Effector CD4-positive, alpha-beta T cell (primary cell): ENCODE measurements around the gene ENDOD1.
"Not testable (repeated sequence)": the region's sequence is repeated elsewhere in the genome, so short reads cannot be mapped to it uniquely, and the experiment has no call there.

Source experiments
- DNase-seq: peaks from one replicate; pipeline ENCODE4 v3.0.0-alpha.2; 2020

Gene ENDOD1

DNA sequence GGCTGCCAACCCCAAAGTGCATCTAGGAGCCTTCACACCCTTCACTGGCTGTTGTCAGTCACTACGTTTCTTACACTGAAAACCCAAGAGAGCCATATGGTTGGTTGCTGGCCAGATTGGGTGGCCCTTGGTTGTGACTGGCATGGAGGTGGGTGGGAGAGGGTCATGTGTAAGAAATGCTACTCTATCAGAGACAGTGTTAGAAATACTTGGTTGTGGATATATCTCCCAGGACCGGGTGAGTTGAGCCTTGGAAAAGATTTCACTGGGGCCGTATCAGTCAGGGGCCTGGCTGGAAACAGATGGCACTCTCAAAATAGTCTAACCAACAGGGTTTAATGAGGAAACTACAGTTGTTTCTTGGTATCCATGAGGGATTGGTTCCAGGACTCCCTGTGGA lies 15.2 kb downstream of the ENDOD1 start:
- DNase-seq, result no peak

DNA sequence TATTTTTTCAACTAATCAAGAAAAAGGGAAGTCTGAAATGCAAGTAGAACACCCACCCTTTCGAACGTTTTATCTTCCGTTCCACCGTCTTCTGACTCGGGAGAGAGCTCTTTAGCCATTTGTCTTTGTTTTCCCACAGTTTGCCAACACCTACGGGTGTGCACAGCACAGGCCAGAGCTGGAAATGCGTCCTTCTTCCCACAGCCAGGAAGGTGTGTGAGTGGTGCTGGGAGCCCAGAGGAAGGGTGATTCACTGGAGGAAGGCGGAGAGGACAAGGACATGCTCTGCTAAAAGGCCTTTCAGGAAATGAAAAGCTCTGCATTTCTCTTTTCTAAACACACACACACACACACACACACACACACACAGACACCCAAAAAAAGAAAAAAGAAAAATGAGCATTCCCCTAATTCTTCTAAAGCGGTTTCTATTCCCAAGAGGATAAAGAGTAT lies 18.5 kb downstream of the ENDOD1 start:
- no peak for DNase-seq

DNA sequence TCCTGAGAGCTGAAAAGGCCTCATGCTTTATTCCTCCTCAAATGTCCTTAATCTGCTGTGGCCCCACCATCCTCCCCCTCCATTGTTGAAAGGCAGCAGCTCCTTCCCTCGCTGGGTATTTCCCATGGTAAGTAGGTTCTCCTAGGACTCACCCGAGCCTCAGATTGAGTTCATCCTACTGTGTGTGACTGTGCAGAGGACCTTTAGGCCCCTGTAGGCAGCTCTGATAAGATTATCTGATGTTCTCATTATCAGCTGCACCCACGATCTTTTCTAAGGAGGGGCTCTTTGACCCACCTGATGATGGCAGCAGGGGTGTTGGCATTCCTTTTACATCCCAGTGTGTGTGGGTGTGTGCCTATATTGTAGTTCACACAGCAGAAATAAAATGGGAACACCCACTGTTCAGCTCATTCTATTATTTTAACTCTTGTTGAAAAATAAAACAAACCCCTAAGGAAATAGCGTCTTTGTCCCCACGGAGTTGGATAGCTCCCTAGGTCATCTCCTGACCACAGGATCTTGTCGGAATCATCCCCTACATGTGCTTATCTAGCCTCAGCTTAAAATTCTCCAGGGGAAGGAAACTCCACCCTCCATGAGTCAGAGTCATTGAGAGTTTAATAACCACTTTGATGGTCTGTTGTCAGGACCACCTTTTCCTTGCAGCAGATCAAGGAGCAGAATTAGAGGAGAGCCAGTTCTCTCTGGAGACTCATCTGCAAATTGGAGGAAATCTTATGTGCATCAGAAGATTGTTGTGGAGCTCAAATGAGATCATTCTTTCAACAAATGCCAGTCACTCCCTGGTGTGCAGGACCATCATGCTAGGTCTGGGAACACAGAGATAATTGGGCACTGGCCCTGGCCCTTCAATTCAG lies 19.3 kb downstream of the ENDOD1 start:
- no peak for DNase-seq

DNA sequence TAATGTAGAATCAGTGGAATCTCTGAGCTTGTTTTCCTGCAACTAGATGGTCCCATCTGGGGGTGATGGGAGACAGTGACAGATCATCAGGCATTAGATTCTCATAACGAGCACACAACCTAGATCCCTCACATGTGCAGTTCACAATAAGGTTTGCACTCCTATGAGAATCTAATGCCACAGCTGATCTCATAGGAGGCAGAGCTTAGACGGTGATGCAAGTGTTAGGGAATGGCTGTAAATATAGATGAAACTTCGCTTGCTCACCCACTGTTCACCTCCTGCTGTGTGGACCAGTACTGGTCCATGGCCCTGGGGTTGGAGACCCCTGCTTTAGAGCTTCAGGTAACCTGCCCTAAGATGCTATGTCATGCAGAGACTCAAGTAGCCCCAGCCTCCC lies 21.8 kb downstream of the ENDOD1 start:
- DNase-seq, result not testable (repeated sequence)

DNA sequence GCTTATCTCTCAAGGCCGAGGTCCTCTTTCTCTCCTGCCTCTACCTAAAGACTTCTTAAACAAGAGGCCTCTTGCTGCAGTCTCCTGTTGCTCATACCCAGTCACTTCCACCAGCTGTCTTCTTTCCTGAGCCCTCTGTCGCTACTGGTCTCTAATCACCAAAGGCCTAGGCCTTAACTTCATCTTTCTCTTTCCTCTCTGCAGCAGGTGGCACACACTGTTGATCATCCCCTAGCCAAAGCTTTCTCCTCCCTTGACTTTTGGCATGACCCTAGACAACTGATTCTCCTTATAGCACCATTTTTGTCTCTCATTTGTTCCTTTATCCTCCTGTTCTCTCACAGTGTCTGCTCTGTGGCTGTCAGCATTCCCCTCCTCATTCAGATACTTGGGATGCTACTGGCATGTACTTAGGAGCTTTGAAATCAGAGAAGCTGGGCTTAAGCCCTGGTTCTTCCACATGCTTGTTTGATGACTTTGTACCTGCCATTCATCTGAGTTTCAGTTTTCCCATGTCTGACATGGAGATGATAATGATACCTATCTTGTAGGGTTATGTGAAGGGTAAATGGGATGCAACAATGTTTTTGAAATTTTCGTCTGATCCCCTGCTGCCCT lies 22.4 kb downstream of the ENDOD1 start:
- no peak for DNase-seq

DNA sequence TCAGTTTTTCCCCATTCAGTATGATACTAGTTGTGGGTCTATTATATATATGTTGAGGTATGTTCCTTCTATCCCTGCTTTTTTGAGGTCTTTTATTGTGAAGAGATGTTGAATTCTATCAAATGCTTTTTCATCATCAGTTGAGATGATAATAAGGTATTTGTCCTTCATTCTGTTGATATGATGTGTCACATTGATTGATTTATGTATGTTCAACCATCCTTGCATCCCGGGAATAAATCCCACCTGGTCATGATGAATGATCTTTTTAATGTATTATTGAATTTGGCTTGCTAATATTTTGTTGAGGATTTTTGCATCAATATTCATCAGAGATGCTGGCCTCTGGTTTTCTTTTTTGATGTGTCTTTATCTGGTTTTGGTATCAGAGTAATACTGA lies 26.0 kb downstream of the ENDOD1 start:
- DNase-seq, result no peak

DNA sequence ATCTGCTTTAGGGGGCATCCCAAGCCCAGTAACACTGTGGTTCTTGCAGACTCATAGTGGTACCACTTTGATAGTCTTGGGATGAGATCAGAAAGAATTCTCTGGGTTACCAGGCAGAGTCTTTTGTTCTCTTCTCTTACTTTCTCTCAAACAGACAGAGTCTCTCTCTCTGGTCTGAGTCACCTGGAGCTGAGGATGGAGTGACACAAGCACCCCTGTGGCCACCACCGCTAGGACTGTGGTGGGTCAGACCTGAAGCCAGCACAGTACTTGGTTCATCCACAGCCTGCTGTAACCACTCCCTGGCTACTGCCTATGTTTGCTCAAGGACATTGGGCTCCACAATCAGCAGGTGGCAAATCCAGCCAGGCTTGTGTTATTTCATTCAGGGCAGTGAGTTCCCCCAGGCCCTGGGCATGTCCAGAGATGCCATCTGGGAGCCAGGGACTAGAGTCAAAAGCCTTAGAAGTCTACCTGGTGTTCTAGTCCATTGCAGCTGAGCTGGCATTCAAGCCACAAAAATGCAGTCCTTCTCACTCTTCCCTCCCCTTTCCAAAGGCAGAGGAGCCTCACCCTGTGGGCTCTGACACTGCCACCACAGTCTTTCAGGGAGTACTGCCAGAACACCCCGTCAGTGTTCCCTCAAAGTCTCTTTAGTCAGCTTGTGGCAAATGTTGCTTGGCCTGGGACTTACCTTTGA lies 29.9 kb downstream of the ENDOD1 start:
- no peak for DNase-seq

DNA sequence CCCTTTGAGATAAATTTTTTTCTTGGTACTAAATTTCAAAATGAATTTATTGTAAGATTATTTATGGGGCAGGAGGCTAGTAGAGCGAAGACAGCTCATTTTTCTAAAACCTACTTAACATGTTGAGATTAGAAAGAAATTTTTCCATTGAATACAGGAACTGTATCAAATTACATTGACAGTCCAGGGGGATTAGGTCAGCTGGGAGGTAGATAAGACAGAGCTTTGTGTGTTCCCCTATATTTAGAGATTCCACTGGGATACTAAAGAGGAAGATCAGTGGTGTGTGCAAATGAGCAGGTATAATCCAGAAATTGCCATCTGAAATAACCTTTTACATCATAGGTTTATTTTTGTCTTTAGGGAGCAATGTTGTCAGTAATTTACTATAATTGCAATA lies 32.1 kb downstream of the ENDOD1 start:
- no peak for DNase-seq

DNA sequence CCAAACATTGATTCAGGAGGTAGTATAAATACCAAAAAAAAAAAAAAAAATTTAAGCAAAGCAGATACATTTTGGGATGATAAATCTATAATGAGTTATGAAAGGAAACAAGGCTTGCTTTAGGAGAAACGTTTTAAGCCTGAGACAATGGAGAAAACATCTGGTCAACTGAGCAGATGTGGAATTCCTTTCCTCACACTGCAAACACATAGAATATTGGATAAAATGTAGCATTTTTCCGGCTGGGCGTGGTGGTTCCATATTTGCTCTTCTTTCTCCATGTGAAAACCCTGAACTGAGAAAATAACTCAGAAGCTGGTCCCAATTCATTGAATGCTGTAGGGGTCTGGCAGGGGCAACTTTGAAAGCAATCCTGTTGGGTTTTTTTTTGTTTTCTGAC lies 33.9 kb downstream of the ENDOD1 start:
- DNase-seq, result no peak

DNA sequence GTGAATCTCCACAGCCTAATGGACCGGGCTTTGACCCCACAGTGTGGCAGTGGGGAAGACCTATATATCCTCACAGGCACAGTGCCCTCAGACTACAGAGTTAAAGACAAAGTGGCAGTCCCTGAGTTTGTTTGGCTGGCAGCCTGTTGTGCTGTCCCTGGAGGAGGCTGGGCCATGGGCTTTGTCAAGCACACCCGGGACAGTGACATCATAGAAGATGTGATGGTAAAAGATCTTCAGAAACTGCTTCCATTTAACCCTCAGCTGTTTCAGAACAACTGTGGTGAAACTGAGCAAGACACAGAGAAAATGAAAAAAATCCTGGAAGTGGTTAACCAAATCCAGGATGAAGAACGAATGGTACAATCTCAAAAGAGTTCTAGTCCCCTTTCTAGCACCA lies 39.0 kb downstream of the ENDOD1 start:
- no peak for DNase-seq

DNA sequence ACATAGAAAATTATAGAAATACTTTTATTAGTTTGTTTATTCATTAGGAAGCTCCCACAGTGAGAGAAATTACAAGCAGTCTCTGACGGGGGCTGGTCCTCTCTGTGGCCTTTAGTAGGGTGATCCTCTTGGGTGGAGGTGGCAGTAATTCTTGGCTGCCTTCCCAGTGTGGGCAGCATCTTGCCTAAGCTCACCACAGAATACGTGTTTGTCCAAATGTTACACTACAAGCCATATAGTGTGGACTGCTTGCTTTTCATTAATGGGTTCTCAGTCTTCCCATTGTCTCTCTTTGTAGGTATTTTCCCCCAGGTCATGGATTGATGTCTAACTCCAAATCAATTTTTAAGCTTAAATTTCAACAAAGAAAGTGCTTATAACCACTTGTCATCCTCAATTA lies 43.3 kb downstream of the ENDOD1 start:
- DNase-seq, result no peak

DNA sequence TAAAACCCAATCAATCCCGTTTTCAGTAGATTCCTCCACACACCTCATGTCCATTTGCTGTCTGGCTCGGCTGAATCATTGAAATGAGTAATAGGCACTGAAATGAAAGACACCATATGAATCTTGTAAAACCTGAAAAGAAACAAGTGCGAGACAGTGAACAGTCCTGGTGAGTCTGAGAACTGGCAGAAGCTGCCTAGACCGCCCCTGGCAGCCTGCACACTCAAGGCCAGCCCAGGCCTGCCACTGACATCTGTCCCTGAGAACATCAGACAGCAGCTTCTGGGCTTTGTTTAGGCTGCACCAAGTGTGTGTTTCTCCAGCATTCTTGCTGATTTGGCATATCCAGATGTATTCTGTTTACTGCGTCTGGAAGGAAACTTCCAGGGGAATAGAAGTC lies 44.8 kb downstream of the ENDOD1 start:
- DNase-seq, result no peak

DNA sequence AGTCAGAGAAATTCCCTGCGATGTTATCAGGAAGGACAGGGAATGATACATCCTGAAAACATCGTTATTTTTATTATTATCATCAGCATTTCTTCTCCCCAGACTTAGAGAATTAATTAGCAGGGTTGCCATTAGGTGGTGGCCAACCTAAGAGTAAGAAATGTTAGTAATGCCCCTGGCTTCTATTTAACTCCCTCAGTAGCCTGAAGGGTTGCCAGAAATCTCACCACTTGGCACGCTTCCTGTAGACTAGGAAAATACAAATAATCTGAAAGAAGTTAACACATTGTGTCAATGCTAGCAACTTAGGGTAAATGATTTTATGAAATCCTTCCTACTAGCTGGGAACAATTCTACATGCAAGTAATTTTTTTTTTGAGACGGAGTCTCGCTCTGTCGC lies 45.5 kb downstream of the ENDOD1 start:
- DNase-seq, result no peak

DNA sequence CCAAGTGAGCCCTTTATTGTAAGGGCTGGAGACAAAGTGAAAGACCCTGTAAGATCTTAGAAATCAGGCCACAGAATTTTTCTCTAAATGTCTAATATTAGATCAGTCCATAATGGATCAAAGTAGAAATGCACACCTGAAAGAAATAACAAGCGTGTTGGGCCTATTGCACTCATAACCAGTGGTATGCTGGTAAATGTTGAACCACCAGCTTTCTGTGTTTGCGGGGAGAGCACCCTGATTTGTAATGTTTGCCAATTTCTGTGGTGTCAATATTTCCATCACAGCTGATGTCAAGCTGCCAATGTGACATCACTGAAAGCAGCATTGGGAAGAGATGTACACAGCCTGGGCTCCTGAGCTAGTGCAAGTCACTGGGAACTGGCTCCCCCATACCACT lies 46.2 kb downstream of the ENDOD1 start:
- DNase-seq, result no peak

DNA sequence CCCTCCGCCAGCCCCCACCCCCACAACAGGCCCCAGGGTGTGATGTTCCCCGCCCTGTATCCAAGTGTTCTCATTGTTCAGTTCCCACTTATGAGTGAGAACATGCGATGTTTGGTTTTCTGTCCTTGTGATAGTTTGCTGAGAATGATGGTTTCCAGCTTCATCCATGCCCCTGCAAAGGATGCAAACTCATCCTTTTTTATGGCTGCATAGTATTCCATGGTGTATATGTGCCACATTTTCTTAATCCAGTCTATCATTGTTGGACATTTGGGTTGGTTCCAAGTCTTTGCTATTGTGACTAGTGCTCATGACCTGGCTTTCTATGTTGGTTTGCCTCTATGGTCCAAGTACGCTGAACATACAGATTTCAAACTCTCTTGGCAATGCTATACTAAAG lies 47.1 kb downstream of the ENDOD1 start:
- not testable (repeated sequence) for DNase-seq

DNA sequence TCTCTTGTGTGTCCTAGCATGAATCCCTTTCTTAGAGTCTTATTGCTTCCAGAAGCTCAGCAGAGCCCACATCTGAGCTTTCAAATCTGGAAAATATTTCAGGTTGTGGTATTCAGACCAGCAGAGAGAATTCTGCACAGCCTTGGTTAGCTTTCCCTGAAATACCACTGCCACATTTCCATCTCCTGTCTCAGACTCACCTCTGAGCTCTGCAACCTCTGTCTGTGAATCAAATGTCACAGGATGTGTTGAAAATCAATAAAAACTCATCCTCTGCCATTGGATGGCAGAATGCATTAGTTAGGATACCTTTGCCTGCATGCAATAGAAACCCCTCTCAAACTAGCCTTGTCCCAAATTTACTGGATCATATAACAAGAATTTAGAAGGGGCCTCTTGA lies 47.7 kb downstream of the ENDOD1 start:
- no peak for DNase-seq

DNA sequence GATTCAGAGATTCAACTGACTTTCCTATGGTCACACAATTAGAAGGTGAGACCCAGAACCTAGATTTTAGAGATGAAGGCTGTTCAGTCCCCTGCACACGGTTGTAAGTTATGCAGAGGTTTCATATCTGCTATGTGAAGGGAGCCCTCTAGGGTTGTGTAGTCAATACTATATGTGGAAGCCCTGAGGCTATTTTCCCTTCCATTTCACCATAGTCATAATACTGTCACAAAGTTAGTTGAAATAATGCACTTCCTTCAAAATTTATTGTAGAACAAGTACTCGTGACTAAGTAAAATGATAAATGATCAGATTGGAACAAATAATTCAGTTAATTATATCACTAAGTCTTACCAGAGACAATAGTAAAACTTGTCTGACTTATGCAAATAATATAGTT lies 48.8 kb downstream of the ENDOD1 start:
- DNase-seq, result no peak

DNA sequence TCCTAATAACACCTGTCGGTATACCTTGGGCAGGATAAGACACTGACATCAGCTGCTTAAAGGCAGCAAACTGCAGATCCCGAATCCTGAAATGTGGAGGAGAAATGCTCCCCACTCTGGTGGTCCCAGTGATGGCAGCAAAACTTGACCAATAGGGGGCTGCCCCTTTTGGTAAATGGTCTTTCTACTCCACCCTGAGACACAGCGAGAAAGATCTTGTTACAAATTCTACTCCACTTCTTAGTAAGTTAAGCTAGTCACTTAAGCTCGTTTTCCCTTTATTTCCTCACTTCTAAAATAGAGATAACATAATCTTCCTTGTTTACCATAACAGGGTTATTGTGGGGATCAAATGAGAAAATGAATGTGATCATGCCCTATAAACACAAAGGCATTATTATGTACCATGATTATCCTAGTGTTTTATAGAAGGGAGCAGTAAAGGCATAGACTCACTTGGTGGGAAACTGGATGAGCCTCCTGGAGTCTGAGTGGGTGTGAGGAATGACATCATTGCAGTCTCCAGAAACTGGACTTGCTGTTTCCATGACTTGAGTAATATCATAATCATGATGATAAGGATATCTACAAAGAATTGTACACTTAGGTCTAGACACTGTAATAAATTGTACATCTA lies 50.9 kb downstream of the ENDOD1 start:
- DNase-seq, result no peak

DNA sequence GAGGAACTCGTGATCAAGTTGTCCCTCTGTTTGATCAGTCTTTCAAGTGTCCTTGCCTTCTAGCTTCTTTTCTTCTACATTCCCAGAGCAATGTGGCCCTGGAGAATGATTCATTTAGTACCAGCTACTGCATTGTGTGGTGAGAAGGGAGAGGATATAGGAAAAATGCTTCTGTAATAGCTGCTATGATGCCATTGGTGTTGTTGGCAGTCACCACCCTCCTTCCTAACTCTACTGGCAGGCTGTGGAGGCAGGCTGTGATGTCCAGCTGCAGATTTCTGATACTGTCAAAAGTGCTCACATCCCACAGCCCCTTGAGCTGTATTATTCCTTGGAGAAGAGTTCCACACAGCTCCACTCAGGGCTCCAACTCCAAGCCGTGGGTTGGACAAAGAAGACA lies 52.8 kb downstream of the ENDOD1 start:
- no peak for DNase-seq

DNA sequence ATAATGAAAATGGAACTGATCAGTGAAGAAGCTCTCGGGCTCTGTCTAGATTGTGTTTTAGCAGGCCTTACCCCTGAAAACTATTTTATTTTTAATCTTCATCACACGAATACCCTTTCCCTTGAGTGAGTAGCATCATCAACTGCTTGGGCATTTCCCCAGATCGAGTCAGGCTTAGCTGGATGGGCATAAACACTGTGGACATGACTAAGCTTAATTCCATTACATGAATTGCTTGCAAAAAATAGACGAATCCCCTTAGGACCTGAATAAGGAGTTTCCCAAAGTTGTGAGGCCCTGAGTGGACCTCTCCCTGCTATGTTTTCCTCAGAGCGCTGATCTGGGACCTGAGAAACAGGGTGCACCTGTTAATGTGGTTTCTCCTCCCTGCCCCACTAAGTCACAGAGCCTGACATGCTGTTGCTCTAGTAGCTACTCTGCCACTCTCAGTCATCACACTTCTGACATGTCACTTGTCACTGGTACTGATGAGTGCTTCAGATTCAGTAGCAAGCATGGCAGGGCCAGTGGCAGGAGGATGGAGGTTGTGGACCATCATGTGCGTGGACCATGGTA lies 53.5 kb downstream of the ENDOD1 start:
- no peak for DNase-seq

DNA sequence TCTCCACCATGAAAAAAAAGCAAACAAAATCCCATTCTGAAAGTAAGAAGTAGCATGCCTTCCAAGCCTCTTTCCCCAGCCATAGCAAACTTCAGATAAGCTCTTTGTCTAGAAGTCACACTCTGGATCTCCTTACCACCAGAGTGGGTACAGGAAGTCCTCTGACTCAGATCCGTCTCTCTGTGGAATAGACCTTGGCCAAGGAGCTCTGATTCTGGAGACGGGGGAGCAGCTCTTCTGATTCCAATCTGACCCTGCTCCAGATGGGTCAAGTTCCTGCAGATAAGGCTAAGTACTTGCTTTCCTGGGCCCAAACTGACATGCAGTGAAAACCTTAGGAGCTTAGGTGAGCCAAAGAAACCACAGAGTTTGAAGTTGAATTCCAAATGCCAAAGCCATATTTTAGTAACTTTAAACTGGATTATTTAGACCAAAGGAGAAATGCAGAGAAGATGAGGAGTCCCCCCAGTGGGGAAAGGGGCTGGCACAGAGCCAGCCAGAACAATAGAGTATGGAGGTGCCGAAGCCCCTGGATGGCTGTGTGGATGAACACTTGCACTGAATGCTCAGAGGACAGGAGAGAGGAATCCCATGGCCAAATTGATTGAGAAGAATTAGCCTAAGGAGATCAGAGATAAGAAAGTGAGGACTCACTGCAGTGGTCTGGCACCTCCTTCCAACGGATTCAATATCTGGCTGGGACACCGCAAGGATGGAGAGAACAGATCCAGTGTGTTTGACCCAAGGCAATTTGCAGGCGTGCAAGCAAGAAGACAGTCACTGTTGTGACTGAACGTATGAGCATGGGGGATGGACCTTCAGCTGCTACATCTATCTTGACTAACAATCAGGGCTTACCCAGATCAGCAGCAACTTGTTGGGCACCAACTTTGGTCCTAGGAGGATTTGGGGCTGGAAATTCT lies 54.9 kb downstream of the ENDOD1 start:
- no peak for DNase-seq
